Measurements from ENCODE around the gene PTPRJ.
A peak's percentile ranks its signal among the peaks of the same experiment; 100 is the strongest.

Gene PTPRJ

GRCh38 chr11:48095779-48096470, 115.6 kb downstream of the PTPRJ start:
- no peak for DNase-seq

GRCh38 chr11:48096588-48097525, 116.5 kb downstream of the PTPRJ start:
- peak in 1 of 2 experiments; percentile 12 for DNase-seq

GRCh38 chr11:48098024-48098423, 117.7 kb downstream of the PTPRJ start:
- no peak for DNase-seq

- DNase-seq = no peak
Observed at GRCh38 chr11:48099916-48100446, 119.6 kb downstream of the PTPRJ start.

GRCh38 chr11:48101044-48101733, 120.8 kb downstream of the PTPRJ start:
- no peak for DNase-seq

GRCh38 chr11:48101958-48102357, 121.6 kb downstream of the PTPRJ start:
- no peak for DNase-seq

GRCh38 chr11:48103621-48104567, 123.5 kb downstream of the PTPRJ start:
- no peak for DNase-seq

GRCh38 chr11:48104568-48104924, 124.2 kb downstream of the PTPRJ start:
- DNase-seq = no peak

- no peak for DNase-seq
Observed at GRCh38 chr11:48105096-48105990, 125.0 kb downstream of the PTPRJ start.

- DNase-seq = no peak
Observed at GRCh38 chr11:48106166-48106565, 125.8 kb downstream of the PTPRJ start.

GRCh38 chr11:48107188-48107704, 126.9 kb downstream of the PTPRJ start:
- peak; percentile 16 to 24 for DNase-seq

GRCh38 chr11:48108231-48109045, 128.1 kb downstream of the PTPRJ start:
- no peak for DNase-seq

GRCh38 chr11:48109046-48109666, 128.8 kb downstream of the PTPRJ start:
- DNase-seq = no peak

- no peak for DNase-seq
Observed at GRCh38 chr11:48110509-48110766, 130.1 kb downstream of the PTPRJ start.

GRCh38 chr11:48111891-48112290, 131.5 kb downstream of the PTPRJ start:
- DNase-seq = no peak

- no peak for DNase-seq
Observed at GRCh38 chr11:48114740-48115139, 134.4 kb downstream of the PTPRJ start.

GRCh38 chr11:48116437-48117228, 136.3 kb downstream of the PTPRJ start:
- no peak for DNase-seq

GRCh38 chr11:48122246-48122645, 141.9 kb downstream of the PTPRJ start:
- no peak for DNase-seq

- no peak for DNase-seq
Observed at GRCh38 chr11:48122656-48123055, 142.3 kb downstream of the PTPRJ start.
